Panc1 (cell line): ENCODE results near the gene ME1. TPM values are rescaled to one million over a fixed set of nuclear protein-coding genes. Genes with fewer than 3 reads are reported as not detected.

Experiments
- ATAC-seq: fragments of 200-7000 bp; cut with Tn5 transposase; 2 replicates; pipeline ENCODE4 v1.9.1; 2020; ENCODE audit warnings: mild to moderate bottlenecking, moderate library complexity
- BruUV-seq: library from RNA; stranded (reverse); fragments of 400-500 nt; replicated peaks from 2 replicates; lab custom pipeline; 2021; lab: Mats Ljungman, UMichigan
- CTCF ChIA-PET: fragments of 300-600 bp; sonication (Branson Sonifier 250); formaldehyde crosslinking; loops from one replicate; lab custom pipeline; 2022; ENCODE audit warnings: antibody characterized with exemption; lab: Charles Lee
- POLR2A ChIA-PET: fragments of 300-600 bp; sonication (Branson Sonifier 250); formaldehyde crosslinking; loops from one replicate; lab custom pipeline; 2022; ENCODE audit warnings: antibody characterized with exemption; lab: Charles Lee
- DNase-seq: peaks from one replicate; pipeline ENCODE4 v3.0.0-alpha.2; 2010; ENCODE audit warnings: low read depth, low spot score
- H3K27ac ChIP-seq: 2 replicates; pipeline ENCODE4 v1.5.1; 2011; ENCODE audit warnings: mild to moderate bottlenecking, low read length, inconsistent platforms
- H3K27me3 ChIP-seq: fragments of 200-500 bp; sonication (Bioruptor generic); 2 replicates; pipeline ENCODE4 v1.6.0; 2014; ENCODE audit warnings: low read length, inconsistent platforms; ENCODE audit not compliant: control insufficient read depth, insufficient read depth
- H3K36me3 ChIP-seq: fragments of 200-500 bp; sonication (Bioruptor generic); 2 replicates; pipeline ENCODE4 v1.5.1; 2014; ENCODE audit warnings: inconsistent platforms, mild to moderate bottlenecking, low read length, moderate library complexity; ENCODE audit not compliant: control insufficient read depth, insufficient read depth
- H3K4me1 ChIP-seq: 2 replicates; pipeline ENCODE4 v1.5.1; 2011; ENCODE audit warnings: inconsistent platforms, mild to moderate bottlenecking, low read length, moderate library complexity; ENCODE audit not compliant: control insufficient read depth, insufficient read depth
- H3K4me3 ChIP-seq, 2 experiments: 2 replicates each; pipeline ENCODE4 v1.5.1; 2011 to 2012; ENCODE audit warnings: low read depth in 2 of 2, low read length in 2 of 2, mild to moderate bottlenecking in 2 of 2, inconsistent platforms in 1 of 2, moderate library complexity in 1 of 2
- H3K9me3 ChIP-seq: fragments of 200-500 bp; sonication (Bioruptor generic); 2 replicates; pipeline ENCODE4 v1.5.1; 2014; ENCODE audit warnings: low read depth, mild to moderate bottlenecking, inconsistent platforms, low read length, moderate library complexity; ENCODE audit not compliant: control insufficient read depth, insufficient read depth
- POLR2AphosphoS5 ChIP-seq: IDR thresholded peaks from 2 replicates; pipeline ENCODE4 v1.6.1; 2012; ENCODE audit warnings: mild to moderate bottlenecking, low read depth, low read length, moderate library complexity
- SIN3A ChIP-seq: IDR thresholded peaks from 2 replicates; pipeline ENCODE4 v1.6.1; 2012; ENCODE audit warnings: low read depth, mild to moderate bottlenecking, low read length, moderate library complexity, borderline replicate concordance; ENCODE audit not compliant: insufficient read depth
- TCF7L2 ChIP-seq: IDR thresholded peaks from 2 replicates; pipeline ENCODE4 v1.6.1; 2011; ENCODE audit warnings: mild to moderate bottlenecking, low read depth, low read length, inconsistent platforms
- in situ Hi-C: cut with HindIII; loops from 2 replicates; pipeline ENCODE4 v1.10.0; 2016; ENCODE audit warnings: low sequenced_read_pairs, low pct_unique_long_range_greater_than_20kb
- intact Hi-C: fragments of 100-400 bp; cut with micrococcal nuclease; formaldehyde crosslinking; loops from one replicate; pipeline ENCODE4 v1.10.0; 2022; ENCODE audit not compliant: unreplicated experiment
- total RNA-seq: library from RNA; stranded (reverse); gene quantifications from one replicate; pipeline ENCODE4 v1.2.1, GENCODE V29; 2021; ENCODE audit not compliant: unreplicated experiment
- TF ChIP-seq, protein P1 (sequence below), 2 experiments: IDR thresholded peaks; 2 replicates each; pipeline ENCODE4 v1.6.1; 2011 to 2012; ENCODE audit warnings: low read depth in 2 of 2, control low read depth in 1 of 2, low read length in 1 of 2, mild to moderate bottlenecking in 1 of 2, moderate library complexity in 1 of 2; ENCODE audit not compliant: insufficient read depth in 1 of 2
- TF ChIP-seq, protein P2 (sequence below): fragments of 450-650 bp; IDR thresholded peaks from 2 replicates; pipeline ENCODE4 v1.5.1; 2017; ENCODE audit warnings: mild to moderate bottlenecking

ME1 gene
- total RNA-seq, 1 experiment from 2014 or later, result 19.7 TPM

- BruUV-seq, result no TSS peak
- POLR2A ChIA-PET, result no interaction called here
- in situ Hi-C loops, result no loop called here
Observed at GRCh38 chr6:83202031-83202430, 228.8 kb downstream of the ME1 start.

GRCh38 chr6:83199863-83200225 is 231.0 kb downstream of the ME1 start:
- Histone ChIP-seq H3K36me3 (no peaks in the 10 kb centered on the region), H3K27me3 (no peaks in the 10 kb centered on the region), H3K4me3 (no peak overlapping the region), H3K4me1 (peaks cover 4% of the 10 kb centered on the region; the same call in 1 of the 2 replicates), H3K27ac (no peak overlapping the region), H3K9me3 (no peaks in the 10 kb centered on the region)
- in situ Hi-C loops (no loop called here), intact Hi-C loops (loop anchor here (5.0 kb wide), 1 partner anchor 133 kb away; the partner anchor contains the start of genes DOP1A and UBE3D)
- ChIA-PET CTCF (interaction anchor here (0.7 to 1.0 kb wide), 2 partner anchors 52 to 132 kb away, joined by 4 to 5 read pairs; partner anchors contain the start of gene DOP1A), POLR2A (no interaction called here)
- DNase-seq (no peak), ATAC-seq (peak; percentile 74)
- TF ChIP-seq TCF7L2 (no peak), SIN3A (no peak), POLR2AphosphoS5 (no peak)
- TF ChIP-seq, protein P1, sequence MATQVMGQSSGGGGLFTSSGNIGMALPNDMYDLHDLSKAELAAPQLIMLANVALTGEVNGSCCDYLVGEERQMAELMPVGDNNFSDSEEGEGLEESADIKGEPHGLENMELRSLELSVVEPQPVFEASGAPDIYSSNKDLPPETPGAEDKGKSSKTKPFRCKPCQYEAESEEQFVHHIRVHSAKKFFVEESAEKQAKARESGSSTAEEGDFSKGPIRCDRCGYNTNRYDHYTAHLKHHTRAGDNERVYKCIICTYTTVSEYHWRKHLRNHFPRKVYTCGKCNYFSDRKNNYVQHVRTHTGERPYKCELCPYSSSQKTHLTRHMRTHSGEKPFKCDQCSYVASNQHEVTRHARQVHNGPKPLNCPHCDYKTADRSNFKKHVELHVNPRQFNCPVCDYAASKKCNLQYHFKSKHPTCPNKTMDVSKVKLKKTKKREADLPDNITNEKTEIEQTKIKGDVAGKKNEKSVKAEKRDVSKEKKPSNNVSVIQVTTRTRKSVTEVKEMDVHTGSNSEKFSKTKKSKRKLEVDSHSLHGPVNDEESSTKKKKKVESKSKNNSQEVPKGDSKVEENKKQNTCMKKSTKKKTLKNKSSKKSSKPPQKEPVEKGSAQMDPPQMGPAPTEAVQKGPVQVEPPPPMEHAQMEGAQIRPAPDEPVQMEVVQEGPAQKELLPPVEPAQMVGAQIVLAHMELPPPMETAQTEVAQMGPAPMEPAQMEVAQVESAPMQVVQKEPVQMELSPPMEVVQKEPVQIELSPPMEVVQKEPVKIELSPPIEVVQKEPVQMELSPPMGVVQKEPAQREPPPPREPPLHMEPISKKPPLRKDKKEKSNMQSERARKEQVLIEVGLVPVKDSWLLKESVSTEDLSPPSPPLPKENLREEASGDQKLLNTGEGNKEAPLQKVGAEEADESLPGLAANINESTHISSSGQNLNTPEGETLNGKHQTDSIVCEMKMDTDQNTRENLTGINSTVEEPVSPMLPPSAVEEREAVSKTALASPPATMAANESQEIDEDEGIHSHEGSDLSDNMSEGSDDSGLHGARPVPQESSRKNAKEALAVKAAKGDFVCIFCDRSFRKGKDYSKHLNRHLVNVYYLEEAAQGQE (IDR thresholded peaks at IDR 0.05; ENCODE audit: insufficient read depth in 1 of 2, low read depth in 2 of 2, low read length in 1 of 2), result no peak
- TF ChIP-seq, protein P2, sequence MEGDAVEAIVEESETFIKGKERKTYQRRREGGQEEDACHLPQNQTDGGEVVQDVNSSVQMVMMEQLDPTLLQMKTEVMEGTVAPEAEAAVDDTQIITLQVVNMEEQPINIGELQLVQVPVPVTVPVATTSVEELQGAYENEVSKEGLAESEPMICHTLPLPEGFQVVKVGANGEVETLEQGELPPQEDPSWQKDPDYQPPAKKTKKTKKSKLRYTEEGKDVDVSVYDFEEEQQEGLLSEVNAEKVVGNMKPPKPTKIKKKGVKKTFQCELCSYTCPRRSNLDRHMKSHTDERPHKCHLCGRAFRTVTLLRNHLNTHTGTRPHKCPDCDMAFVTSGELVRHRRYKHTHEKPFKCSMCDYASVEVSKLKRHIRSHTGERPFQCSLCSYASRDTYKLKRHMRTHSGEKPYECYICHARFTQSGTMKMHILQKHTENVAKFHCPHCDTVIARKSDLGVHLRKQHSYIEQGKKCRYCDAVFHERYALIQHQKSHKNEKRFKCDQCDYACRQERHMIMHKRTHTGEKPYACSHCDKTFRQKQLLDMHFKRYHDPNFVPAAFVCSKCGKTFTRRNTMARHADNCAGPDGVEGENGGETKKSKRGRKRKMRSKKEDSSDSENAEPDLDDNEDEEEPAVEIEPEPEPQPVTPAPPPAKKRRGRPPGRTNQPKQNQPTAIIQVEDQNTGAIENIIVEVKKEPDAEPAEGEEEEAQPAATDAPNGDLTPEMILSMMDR, result no peak
- BruUV-seq, result no TSS peak

More at GRCh38 chr6:83202031-83202430, 228.8 kb downstream of the ME1 start:
- H3K36me3 ChIP-seq, result no peaks in the 10 kb centered on the region
- CTCF ChIA-PET, result no interaction called here
- H3K4me3 ChIP-seq, result no peak overlapping the region
- no peaks in the 10 kb centered on the region for H3K4me1 ChIP-seq
- DNase-seq, result no peak
- TF ChIP-seq POLR2AphosphoS5, result no peak
- TF ChIP-seq SIN3A, result no peak
- TF ChIP-seq TCF7L2, result no peak
- no peak overlapping the region for H3K27ac ChIP-seq
- no peaks in the 10 kb centered on the region for H3K27me3 ChIP-seq
- ATAC-seq, result no peak
- no peaks in the 10 kb centered on the region for H3K9me3 ChIP-seq
- intact Hi-C loops, result no loop called here

- DNase-seq (no peak), ATAC-seq (peak; percentile 31; the same call in 1 of the 2 replicates)
- BruUV-seq, result no TSS peak
- ChIA-PET CTCF (interaction anchor here (1.0 kb wide), 1 partner anchor 132 kb away, joined by 4 read pairs; the partner anchor contains the start of gene DOP1A), POLR2A (no interaction called here)
- no peaks in the 10 kb centered on the region for H3K9me3 ChIP-seq
- no peaks in the 10 kb centered on the region for H3K36me3 ChIP-seq
- peaks cover 6% of the 10 kb centered on the region; the same call in 1 of the 2 replicates for H3K4me1 ChIP-seq
- H3K27ac ChIP-seq, result no peak overlapping the region
- intact Hi-C loops (loop anchor here (5.0 kb wide), 1 partner anchor 132 kb away; the partner anchor contains the start of genes DOP1A and UBE3D), in situ Hi-C loops (no loop called here)
- TF ChIP-seq POLR2AphosphoS5 (no peak), TCF7L2 (no peak), SIN3A (no peak)
- TF ChIP-seq, protein P1 (IDR thresholded peaks at IDR 0.05; ENCODE audit: insufficient read depth in 1 of 2, low read depth in 2 of 2, low read length in 1 of 2), result no peak
- TF ChIP-seq, protein P2, result no peak
- H3K4me3 ChIP-seq, result no peak overlapping the region
- no peaks in the 10 kb centered on the region for H3K27me3 ChIP-seq
Observed at GRCh38 chr6:83199173-83199862, 231.5 kb downstream of the ME1 start.
